ENCODE data around the gene F11R.
"Not testable (repeated sequence)": the region's sequence is repeated elsewhere in the genome, so short reads cannot be mapped to it uniquely, and the experiment has no call there.

The F11R gene

DNA sequence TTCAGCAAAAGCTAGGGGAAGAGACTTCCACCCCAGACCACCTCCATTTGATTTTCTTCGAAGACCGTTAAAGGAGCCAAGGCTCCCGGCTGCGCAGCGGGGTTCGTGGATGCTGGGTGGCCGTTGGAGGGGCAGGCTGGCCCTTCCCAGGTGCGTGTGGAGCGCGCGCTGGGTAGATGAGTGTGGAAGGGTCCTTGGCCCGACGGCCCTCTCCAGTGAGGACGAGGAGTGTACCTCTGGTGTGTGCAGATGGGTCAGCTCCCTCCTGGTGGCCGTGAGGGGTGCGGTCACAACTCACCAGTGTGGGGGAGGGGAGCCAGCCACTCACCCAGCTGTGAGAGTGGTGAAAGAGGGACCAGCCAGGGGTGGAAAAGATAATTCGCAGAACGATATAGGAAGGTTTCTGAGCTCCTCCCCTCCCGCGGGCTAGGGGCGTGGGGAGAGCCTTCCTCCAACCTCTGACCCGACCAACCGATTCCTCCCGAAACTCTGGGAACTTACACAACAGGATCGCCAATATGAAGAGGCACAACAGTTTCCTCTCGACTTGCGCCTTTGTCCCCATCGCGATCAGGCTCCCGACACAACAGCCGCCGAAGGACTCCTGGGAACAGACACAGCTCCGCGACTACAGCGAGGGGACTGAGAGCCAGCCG is at the start of gene F11R:
TSS of gene F11R (minus strand) at position 644 of the 656 bp plus-strand sequence. CDS start at position 565, 79 bp downstream.
- no peak for DNase-seq

DNA sequence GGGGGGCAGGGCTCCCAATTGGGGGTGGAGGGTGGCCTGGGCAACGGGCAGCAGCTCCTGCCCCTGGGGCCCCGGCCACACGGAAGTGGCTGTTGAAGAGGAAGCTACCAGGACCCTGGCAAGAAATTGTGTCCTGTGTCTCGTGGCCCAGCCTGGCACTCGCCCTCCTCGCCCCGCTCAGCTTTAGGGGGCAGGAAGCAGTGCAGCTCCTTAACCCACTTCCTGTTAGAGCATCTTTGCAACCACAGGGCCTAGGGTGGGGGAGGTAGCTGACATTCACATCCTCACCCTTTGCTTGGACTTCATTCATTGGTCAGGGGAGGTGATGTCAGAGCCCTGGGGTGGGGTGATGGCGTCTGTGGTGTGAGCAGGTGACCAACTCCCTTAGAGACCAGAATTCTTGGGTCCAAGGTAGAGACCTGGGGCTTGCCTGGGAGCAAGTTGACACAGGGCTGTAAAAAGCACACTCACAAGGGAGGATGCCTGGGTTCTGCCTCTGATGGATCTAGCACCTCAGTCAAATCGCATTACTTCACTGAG is 48.8 kb upstream of the F11R start, which contains the start of gene ARHGAP30:
TSS of gene ARHGAP30 (minus strand) at position 161 of the 540 bp plus-strand sequence. CDS start 267 bp downstream, outside the sequence.
- DNase-seq: no peak

DNA sequence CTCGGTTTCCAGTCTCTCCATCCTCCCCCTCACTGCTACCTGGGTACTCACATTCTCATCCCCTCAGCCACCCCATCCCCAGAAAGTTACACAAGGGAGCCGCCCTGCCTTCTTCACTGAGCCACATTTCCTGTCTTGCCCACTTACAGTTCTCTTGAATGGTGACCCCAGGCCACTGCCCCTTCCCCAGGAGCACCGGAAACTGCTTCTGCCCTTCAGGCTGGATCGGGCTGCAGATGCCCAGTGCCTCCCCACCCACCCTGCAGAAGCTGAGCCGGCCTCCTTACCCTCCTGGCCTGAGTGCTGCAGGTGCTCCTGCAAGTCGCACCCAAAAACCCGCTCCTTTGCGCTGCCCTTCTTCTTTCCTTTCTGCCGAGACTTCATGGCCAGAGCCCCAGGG is 48.3 kb upstream of the F11R start:
- no peak for DNase-seq

DNA sequence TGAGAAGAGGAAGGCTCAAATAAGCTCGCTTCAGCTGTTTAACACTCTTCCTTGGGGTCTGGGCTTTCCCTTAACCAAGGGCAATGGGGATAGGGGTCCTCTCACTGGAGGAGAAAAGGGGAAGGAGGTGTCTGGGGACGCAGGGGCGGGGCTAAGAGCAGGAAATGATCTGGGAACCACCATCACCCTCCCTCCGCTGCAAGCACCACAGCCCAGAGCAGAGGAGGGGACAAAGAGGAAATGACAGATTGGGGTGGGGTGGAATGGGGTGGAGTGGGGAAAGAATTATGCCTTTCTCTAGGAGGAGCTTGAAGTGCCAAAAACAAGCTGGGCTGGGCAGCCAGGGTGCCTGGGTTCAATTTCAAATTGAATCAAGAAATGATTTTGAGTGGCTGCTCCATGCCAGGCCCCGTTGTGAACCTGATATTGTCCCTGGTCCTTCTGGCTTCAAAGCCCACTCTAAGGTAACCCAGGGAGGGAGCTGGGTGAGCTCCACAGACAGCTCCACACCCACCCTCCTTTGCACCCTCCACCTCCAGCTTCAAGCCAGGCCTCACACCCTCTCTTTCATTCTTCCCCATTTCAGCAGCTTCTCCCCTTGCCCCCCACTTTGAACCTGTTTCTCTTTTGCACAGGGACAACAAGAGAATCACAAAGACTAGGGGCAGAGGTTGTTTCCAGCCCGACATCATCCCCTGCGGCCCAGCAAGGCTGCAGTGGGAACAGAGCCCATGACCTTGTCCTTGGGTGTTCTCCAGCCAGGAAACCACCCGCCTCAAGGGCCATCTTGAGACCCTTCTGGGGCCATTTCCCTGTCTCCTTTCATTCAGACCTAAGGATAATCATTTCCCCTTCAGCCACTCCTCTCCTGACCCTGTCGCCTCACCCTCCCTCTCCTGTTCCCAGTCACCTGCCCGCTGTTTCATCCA is 47.6 kb upstream of the F11R start:
- DNase-seq: no peak

DNA sequence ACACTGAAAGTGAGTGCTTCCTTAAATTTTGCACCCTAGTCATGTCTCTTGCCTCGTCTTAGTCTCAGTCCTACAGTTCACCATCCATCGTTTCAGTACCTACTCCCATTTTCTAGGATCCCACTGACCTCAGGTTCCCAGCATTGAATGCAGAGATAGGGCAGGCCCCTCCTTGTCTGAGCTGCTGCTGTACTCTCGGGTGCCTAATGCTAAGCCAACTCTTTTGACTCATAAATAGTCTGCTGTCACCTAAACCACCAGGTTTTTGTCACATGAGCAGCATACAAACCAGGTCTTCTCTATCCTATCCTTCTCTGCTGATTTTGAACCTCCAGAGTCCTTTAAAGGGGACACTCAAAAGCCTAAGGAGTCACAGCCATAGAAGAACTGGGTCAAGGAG is 45.7 kb upstream of the F11R start:
- no peak for DNase-seq

DNA sequence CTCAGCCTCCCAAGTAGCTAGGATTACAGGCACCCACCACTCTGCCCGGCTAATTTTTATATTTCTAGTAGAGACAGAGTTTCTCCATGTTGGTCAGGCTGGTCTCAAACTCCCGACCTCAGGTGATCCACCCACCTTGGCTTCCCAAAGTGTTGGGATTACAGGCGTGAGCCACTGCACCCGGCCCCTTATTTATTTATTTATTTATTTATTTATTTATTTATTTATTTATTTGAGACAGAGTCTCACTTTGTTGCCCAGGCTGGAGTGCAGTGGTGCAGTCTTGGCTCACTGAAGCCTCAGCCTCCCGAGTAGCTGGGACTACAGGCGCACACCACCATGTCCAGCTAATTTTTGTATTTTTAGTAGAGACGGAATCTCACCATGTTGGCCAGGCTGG is 44.7 kb upstream of the F11R start:
- not testable (repeated sequence) for DNase-seq

DNA sequence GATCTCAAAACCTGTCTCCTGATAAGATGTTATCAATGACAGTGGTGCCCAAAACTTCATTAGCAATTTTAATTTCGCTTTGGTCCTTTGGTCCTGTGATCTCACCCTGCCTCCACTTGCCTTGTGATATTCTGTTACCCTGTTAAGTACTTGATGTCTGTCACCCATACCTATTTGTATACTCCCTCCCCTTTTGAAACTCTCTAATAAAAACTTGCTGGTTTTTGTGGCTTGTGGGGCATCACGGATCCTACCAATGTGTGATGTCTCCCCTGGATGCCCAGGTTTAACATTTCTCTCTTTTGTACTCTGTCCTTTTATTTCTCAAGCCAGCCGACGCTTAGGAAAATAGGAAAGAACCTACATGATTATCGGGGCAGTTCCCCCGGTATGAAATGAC is 43.0 kb upstream of the F11R start:
- not testable (repeated sequence) for DNase-seq

DNA sequence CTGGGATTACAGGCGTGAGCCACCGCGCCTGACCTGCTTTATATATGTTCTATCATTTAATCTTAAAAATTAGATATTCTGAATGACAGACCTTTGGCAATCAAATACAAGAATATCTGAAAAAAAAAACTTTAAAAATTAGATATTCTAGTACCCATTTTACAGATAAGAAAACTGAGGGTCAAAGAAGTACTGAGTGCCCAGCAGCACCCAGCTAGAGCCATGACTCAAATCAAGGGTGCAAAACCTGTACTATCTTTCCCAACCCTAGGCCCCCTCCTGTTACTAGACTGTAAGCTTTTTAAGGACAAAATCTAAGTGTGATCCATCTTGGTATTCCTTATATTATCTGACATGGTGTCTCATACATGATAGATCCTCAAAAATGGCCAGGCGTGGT is 40.5 kb upstream of the F11R start:
- no peak for DNase-seq

DNA sequence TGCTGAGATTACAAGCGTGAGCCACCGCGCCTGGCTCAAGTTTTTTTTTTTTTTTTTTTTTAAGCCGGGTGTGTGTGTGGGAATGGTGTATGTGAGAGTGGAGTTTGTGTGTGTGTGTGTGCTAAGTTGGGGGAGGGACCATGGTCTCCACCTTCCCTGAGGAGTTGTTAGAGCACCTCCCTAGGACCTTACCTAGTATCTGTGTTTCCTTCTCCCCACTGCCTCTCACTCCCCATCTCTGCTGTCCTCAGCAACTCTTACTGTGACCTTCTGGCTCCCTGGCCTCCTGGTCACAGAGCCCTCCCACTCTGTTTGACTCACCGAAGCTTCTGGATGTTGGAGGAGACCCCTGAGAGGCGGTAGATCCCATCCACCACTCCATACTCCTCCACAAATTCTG is 38.3 kb upstream of the F11R start:
- no peak for DNase-seq

DNA sequence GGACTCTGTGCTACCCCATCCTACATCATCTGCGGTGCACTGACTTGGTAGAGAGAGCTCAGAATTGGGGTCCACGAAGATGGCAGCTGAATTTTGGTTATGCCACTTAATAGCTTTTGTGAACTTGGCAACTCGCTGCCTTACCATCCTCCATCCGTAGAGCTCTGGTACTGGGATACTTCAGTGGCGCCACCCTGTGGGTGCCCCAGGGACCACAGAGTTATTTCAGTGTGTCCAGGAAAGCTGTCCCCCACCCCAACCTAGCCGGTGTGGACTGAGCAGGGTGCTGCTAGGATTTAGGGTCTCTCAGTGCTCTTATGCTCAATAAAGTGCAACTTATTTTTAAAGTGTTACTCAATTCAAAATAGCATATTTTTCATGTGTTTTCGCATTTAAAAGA is 33.9 kb upstream of the F11R start:
- no peak for DNase-seq

DNA sequence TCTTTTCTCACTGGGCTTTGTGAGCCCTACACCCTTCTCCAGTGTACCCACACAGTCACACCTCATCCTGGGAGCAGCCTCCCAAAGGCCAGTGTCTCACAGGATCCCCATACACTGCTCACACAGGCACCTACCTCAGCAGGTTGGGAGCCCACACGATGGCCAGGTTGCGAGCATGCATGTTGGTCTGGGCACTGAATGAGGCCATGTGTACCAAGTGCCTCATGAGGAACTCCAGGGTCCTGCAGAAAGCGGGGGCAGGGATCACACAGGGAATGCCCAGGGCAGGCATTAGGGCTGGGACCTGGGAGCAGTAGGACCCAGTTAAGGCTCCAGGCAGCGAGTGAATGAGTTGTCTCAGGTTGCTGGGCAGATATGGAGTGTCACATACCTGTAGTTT is 33.3 kb upstream of the F11R start:
- DNase-seq: no peak

DNA sequence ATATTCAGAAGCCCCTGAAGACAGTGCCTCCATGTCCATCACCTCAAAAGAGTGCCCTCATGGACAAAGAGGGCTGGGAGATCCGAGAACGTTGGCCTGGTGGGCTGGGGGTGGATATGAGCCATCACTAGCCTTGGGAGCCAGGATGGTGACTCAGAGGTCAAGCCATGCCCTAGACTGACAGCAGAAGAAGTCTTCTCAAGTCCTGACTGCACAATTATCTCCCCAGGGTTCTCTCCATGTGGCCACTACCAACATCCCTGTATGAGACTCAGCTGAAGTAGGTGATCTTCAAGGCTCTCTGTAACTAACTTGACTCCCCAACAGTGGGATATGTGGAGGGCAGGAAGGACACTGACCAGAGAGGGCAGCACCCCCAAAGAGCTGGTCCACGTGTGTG is 31.9 kb upstream of the F11R start:
- no peak for DNase-seq

DNA sequence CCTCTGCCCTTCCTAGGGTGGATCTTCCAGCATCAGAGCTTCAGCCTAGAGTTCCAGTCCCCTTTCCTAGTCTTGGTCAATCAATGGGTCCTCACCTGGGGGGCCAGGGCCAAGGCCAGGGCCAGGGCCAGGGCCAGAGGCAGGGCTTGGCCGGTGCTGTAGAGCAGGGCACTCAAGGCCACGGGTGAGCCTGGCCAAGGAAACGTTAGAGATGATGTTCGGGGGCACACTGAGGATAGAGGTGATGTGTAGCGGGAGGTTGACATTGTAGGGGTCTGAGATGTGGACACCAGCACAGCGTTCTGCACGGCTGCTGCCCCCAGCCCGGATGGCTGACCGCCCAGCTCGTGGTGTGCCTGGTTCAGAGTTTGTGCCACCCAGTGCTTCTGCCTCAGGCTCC is 30.3 kb upstream of the F11R start:
- DNase-seq: no peak

DNA sequence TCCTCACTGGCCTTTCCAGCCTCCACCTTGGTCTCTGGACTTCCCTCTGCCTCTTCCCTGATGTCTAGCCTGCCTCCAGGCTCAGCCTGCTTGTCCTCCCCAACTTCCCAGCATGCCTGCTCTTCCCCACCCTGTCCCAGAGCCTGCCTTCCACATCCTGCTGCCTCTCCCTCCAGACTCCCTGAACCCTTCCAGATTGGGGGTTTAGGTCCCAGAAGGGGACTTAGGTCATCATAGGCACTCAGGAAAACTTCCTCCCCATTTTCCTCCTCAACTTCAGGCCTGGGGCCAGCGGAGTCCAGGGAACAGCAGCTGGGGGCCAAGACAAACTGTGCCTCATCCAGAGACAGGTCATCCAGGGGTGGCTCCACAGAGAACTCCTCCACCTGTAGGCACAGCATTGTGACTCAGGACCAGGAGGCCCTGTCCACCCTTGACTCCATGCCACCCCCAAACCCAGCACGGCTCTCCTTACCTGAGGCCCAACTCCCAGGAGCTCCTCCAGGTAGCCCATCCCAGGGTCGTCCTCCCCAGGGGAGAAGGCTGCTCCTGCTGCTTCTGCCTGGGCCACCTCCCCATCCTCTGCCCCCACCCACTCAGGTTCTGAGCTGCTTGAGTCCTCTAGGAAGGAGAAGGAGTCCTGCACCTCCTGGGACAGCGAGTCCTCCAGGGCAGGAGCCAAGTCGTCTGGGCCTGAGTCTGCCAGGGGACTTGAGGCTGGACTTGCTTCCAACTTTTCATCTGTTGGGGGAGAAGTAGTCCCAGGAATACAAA is 28.2 kb upstream of the F11R start:
- no peak for DNase-seq

DNA sequence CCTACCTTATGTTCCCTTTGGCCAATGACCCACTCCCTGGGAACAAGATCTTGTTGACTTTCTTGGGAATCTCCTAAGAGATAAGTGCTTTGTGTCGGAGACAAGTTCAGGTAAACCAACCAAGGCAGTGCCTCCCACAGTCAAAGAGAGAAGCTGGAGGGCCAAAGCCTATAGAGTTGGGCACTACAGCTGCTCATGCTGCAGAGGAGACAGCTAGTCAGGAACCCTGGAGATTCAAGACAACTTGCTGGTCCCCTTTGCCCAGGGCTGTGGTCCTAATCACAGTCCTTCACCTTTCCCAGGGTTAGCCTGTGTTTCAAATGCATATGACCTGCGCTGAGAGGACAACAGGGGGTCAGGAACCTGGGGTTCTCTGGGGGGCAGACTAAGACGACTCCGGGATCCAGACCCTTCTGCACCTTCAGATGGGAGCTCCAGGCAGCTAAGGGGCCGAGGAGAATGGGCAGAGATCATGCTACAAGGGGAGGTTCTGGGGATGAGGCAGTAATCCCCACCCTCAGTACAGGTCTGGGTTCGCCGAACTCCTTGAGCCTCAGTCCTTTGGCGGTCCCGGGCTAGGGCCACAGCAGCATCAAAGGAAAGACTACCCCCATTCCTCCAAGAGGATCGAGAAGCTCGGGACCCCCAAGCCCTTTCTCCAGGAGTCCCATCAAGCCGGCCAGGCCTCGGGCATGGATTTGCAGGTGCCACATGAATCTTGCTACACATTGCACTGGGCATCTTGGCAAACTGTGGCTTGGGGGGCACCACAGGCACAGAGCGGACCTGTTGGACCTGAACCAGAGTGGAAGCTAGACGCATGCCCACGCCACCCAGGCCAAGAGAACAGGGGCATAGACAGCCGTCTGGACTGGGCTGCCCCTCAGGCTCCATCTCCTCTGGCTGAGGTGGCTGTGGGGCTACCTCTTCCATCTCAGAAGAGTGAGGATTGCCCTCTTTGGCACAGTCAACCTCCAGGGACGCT is 26.8 kb upstream of the F11R start:
- no peak for DNase-seq

DNA sequence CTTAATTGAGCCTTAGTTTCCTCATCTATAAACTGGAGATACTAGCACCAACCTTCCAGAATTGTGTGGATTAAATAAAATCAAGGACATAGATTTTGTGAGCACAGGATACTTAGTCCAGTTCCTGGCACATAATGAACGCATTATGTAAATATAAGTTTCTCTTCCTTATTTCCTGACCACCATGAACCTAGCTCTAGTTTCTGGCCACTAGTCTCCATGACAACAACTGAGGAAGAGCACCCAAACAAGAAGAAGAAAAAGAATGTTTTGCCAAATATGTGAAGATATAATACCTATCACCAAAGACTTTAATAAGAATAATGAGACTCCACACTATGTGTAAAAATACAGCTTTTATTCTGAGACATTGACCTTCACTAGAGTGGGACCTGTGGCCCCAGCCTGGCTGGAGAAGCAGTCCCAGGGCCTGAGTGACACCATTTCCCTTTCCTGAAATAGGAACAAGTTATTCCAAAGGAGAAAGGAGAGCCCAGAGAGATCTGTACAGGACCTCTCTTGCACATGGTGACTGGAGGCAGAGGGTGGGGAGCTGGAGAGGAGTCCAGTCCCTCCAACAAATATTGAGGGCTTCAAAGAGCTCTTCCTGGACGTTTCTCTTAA is 25.8 kb upstream of the F11R start:
- DNase-seq: no peak

DNA sequence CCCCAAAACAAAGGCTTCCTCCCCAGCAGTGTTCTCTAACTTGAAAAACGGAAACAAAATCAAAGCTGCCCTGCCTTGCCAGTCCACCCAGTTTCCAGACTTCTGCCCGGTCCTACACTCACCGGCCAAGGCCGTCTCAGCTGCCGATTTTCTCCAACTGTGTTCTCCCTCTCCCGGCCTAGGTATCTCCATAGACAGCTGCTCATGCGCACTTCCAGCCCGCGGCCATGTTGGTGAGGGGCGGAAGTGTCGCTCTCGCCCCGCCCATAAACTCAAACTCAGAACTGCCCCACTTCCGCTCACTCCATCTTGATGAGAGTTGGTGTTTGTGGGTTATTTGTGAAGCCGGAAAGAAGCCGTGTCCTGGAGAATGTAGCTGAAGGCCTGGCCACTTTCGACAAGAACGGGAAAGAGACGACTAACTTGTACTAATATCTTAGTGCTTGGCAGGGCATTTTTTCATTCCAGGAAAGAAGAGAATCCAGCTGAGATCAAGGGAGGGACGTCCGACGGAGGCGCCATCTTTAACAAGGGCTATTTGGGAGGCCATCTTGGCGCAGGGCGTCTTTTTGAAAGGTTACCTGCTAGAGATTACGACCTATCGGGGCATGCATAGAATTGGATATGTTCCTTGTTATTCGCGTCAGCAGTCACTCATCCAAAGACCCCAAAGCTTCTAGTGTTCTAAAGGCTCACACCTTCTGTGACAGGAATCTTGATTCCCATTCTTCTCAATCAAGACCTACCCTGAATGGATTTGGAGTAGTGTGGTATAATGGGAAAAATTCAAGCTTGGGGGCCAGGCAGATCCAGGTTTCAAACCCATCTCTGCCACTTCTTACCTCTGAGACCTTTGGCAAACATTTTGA is 25.0 kb upstream of the F11R start, which contains the start of gene USF1:
TSS of gene USF1 (minus strand) at position 242 of the 869 bp plus-strand sequence. CDS start 2,702 bp downstream, outside the sequence.
- peak; percentile 84 for DNase-seq

DNA sequence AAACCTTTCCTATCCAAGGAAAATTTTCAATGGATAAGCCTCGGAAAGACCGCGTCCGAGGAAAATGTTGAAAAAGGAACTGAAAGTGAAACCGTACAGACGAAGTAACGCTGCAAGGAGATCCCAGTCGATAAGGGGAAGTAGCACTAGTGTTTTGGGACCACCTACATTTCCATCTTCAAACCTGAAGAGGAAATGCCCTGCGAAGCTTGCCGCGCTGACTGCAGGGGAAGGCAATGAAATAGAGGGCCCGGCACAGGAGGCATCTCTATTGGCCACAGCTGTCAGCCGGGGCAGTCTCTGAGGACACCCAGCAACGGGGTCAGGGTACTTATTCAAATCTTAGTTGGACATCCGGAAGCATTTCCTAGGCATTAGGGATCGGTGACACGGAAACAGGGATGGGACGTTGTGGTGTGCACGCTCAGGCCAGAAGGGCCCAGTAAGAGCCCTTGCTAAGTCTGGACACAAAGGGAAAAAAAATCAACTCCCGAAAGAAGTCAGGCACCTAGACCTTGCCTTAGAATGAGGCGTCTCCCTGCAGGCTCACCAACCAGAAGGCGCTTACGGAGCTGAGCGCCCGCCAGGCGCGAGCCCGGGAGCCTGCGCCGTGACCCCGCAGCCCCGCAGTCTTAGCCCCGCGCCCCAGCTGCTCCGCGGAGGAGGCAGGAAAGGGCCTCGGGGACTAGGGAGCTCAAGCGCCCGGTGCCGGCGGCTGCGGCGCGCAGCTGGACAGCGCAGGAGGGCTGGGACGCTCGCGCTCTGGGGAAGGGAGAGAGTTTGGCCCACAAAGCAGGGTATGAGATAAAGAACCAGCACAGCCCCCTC is 24.2 kb upstream of the F11R start:
- DNase-seq: no peak

DNA sequence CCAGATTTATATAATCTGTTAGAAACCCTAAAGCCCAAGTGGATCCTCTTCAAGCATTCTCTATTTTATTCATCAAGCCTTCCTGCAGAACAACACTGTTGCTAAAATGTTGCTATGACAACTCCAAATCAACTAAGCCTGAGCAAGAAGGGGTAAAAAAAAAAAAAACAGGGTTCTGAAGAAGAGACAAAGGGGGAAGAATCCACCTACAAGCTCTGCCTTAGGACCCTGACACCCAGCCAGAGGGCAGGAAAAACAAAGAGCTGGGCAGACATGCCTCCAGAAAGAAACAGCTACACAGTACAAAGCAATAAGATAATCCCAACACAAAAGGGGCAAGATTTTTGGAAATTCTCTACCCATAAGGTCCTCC is 23.6 kb upstream of the F11R start:
- no peak for DNase-seq

All from NCI-H1436 treated with DMSO at 0.1 percent for 48 hours (cell line).